CD4-positive, alpha-beta memory T cell (primary cell): ENCODE measurements around the gene WDR90. TPM values are rescaled to one million over a fixed set of nuclear protein-coding genes. Genes with fewer than 3 reads are reported as not detected.

Source experiments
- CTCF ChIA-PET: fragments of 350-600 bp; sonication (Branson Sonifier 250); formaldehyde crosslinking; loops from one replicate; lab custom pipeline; 2021; ENCODE audit warnings: inconsistent platforms; ENCODE audit not compliant: partially characterized antibody; lab: Charles Lee
- POLR2A ChIA-PET: fragments of 350-600 bp; sonication (Branson Sonifier 250); formaldehyde crosslinking; loops from one replicate; lab custom pipeline; 2021; ENCODE audit not compliant: partially characterized antibody; lab: Charles Lee
- DNase-seq, 5 donors: peaks; one replicate each; pipeline versions ENCODE4 v3.0.0 to v3.0.0-alpha.2; 2020 to 2022; ENCODE audit warnings: mixed read lengths in 1 of 5
- H3K27ac ChIP-seq: one replicate; pipeline ENCODE4 v1.7.0; 2013; ENCODE audit warnings: low read depth, low read length
- H3K27me3 ChIP-seq: 2 replicates; pipeline ENCODE4 v1.7.0; 2013; ENCODE audit warnings: mild to moderate bottlenecking, low read length, moderate library complexity; ENCODE audit not compliant: insufficient read depth
- H3K36me3 ChIP-seq: 2 replicates; pipeline ENCODE4 v1.7.0; 2013; ENCODE audit warnings: mild to moderate bottlenecking, low read length, moderate library complexity; ENCODE audit not compliant: insufficient read depth
- H3K4me1 ChIP-seq: 2 replicates; pipeline ENCODE4 v1.7.0; 2013; ENCODE audit warnings: mild to moderate bottlenecking, low read length, moderate library complexity; ENCODE audit not compliant: insufficient read depth
- H3K4me3 ChIP-seq, 2 donors: one replicate each; pipeline ENCODE4 v1.7.0; 2013; ENCODE audit warnings: low read length in 2 of 2, mild to moderate bottlenecking in 1 of 2
- H3K9me3 ChIP-seq, 2 donors: one replicate each; pipeline ENCODE4 v1.7.0; 2013; ENCODE audit warnings: low read length in 2 of 2, control low read depth in 1 of 2; ENCODE audit not compliant: control insufficient read depth in 1 of 2
- H3K27ac Mint-ChIP-seq, 7 donors: one replicate each; pipeline ENCODE4 v1.8.0; 2020 to 2021; ENCODE audit warnings: mixed read lengths in 7 of 7, mild to moderate bottlenecking in 6 of 7, inconsistent platforms in 3 of 7, moderate library complexity in 3 of 7
- H3K27me3 Mint-ChIP-seq, 2 donors: one replicate each; pipeline ENCODE4 v1.8.0; 2020 to 2021; ENCODE audit warnings: mixed read lengths in 2 of 2
- H3K36me3 Mint-ChIP-seq, 2 donors: one replicate each; pipeline ENCODE4 v1.8.0; 2020 to 2021; ENCODE audit warnings: mixed read lengths in 2 of 2, inconsistent platforms in 1 of 2, mild to moderate bottlenecking in 1 of 2
- H3K4me1 Mint-ChIP-seq, 4 donors: one replicate each; pipeline ENCODE4 v1.8.0; 2020 to 2021; ENCODE audit warnings: mixed read lengths in 4 of 4, mild to moderate bottlenecking in 1 of 4
- H3K4me3 Mint-ChIP-seq, 8 donors: one replicate each; pipeline ENCODE4 v1.8.0; 2020 to 2021; ENCODE audit warnings: mixed read lengths in 8 of 8, mild to moderate bottlenecking in 7 of 8, moderate library complexity in 6 of 8, inconsistent platforms in 3 of 8
- H3K9me3 Mint-ChIP-seq, 8 donors: one replicate each; pipeline ENCODE4 v1.8.0; 2020 to 2021; ENCODE audit warnings: mixed read lengths in 8 of 8, mild to moderate bottlenecking in 5 of 8, inconsistent platforms in 3 of 8, moderate library complexity in 1 of 8
- intact Hi-C: fragments of 100-400 bp; cut with micrococcal nuclease; formaldehyde crosslinking; loops from one replicate; pipeline ENCODE4 v1.15.1; 2023
- polyA plus RNA-seq, 2 donors: library from polyadenylated mRNA; unstranded; fragments of 300-500 nt; fragmentation: Illumina TruSeq; gene quantifications; one replicate each; pipeline ENCODE4 v1.2.3, GENCODE V29; 2021
- total RNA-seq, 2 experiments: library from RNA; stranded (reverse); gene quantifications; one replicate each; pipeline ENCODE4 v1.2.3, GENCODE V29; 2021

The WDR90 gene
- 10 to 100 TPM; 18.0 to 19.7 TPM for total RNA-seq
- polyA plus RNA-seq, result 1 to 10 TPM in 1 of 2 donors, under 1 TPM in 1; 0.96 to 1.7 TPM

DNA sequence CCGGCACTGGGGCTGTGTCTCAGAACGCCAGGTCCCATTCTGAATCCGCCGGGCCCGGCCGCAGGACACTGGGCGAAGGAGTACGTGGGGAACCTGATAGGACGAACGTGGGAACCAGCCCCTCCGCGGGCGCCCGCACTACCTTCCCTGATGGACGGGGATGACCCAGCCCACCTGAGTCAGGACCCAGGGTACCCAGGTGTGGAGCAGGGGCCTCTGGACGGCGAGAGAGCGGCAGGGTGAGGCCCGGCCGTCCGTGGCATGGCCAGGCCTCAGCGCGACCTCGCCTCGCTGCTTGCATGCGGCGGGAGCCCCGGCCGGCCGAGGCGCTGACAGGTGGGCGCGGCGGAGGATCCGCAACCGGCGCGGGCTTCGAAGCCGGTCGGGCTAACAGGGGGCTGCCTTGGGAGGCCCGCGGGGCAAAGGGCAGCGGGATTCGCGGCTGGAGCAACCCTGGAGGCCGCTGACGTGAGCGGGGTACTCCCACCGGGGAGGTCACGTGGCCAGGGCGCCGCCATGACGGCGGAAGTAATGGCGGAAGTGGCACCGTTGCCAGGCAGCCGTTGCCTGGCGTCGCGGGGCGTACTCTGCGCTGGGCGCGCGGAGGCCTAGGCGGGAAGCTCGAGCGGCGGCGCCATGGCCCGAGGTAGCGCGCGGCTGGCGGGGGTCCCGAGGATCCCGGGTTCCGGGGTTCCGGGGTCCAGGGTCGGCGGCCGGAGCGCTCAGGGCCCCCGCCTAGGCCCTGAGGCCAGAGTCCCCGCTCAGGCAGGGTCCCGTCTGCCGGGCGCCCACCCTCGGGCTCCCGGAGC, at the start of gene WDR90:
Gene WDR90 (plus strand): TSS at position 585 of the 809 bp plus-strand sequence. CDS start 52 bp downstream, at position 637.
- H3K27me3 ChIP-seq, result no peaks in the 10 kb centered on the region
- Mint-ChIP-seq H3K27ac (peak within 1 kb of the TSS; percentile 68 to 92 (median 87)), H3K36me3 (no peaks in the 10 kb centered on the region), H3K4me1 (peaks cover 0 to 30% (median 8%) of the 10 kb centered on the region in 4 donors), H3K4me3 (peak within 1 kb of the TSS; percentile 60 to 82 (median 76)), H3K9me3 (no peaks in the 10 kb centered on the region), H3K27me3 (no peaks in the 10 kb centered on the region)
- H3K36me3 ChIP-seq, result no peaks in the 10 kb centered on the region
- CTCF ChIA-PET, result interaction anchor here (0.8 to 1.5 kb wide), 3 partner anchors 12 to 18 kb away, joined by 3 to 8 read pairs (median 4); partner anchors contain the start of gene METTL26
- peak within 1 kb of the TSS; percentile 3 to 53 for H3K4me3 ChIP-seq
- H3K9me3 ChIP-seq, result no peaks in the 10 kb centered on the region
- POLR2A ChIA-PET, result interaction anchor here (0.7 to 2.7 kb wide), 10 partner anchors 9 to 47 kb away, joined by 3 to 23 read pairs (median 8); partner anchors contain the start of genes JMJD8, METTL26, RHOT2 and STUB1
- peak; percentile 88 to 93 (median 90) for DNase-seq
- intact Hi-C loops, result loop anchor here (1.0 to 5.0 kb wide), 4 partner anchors 13 to 138 kb away; partner anchors contain the start of genes CHTF18, JMJD8, METTL26 and RHOT2
- H3K27ac ChIP-seq, result peak within 1 kb of the TSS; percentile 79
- H3K4me1 ChIP-seq, result peaks cover 14% of the 10 kb centered on the region

DNA sequence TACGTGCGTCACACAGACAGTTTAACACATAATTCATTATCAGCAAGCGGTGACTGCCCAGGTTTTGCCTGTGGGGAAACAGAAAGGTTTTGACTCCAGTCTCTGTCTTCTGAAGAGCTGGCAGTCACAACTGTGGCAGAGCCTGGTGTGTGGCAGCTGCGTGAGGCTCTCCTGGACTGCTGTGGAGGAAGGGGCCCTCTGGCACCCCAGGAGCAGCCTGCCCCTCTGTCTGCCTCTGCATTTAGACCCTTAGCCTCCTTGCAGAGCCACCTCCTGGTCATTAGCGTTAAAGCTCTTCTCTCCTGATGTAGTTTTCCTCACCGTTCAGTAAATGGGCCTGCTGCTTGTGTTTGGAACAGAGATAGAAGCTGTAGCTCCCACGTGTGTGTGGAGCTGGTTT, 48.4 kb upstream of the WDR90 start:
- Histone ChIP-seq H3K4me3 (no peak overlapping the region), H3K27me3 (no peaks in the 10 kb centered on the region), H3K36me3 (peaks cover 7% of the 10 kb centered on the region), H3K4me1 (no peaks in the 10 kb centered on the region), H3K9me3 (no peaks in the 10 kb centered on the region), H3K27ac (no peak overlapping the region)
- Mint-ChIP-seq H3K4me3 (no peak overlapping the region), H3K36me3 (peaks cover 7 to 9% of the 10 kb centered on the region in 2 donors), H3K9me3 (peaks cover 0 to 2% (median 0%) of the 10 kb centered on the region in 8 donors), H3K27ac (no peak overlapping the region), H3K4me1 (peaks cover 4 to 14% (median 10%) of the 10 kb centered on the region in 4 donors), H3K27me3 (no peaks in the 10 kb centered on the region)
- ChIA-PET POLR2A (no interaction called here), CTCF (no interaction called here)
- no peak for DNase-seq
- intact Hi-C loops, result no loop called here

DNA sequence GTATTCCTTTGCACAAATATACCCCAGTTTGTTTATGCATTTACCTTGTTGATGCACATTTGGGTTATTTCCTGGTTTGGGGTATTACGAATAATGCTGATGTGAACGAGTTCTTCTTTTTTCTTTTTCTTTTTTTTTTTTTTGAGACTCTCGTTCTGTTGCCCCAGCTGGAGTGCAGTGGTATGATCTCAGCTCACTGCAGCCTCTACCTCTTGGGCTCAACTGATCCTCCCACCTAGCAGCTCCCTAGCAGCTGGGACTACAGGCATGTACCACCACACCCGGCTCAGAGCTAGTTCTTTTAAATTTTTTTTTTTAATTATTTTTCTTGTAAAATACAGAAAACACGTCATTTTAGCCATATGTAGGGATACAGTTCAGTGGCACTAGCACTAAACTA, 45.2 kb upstream of the WDR90 start:
- CTCF ChIA-PET, result no interaction called here
- H3K4me3 Mint-ChIP-seq, result no peak overlapping the region
- DNase-seq, result no peak
- no peaks in the 10 kb centered on the region for H3K9me3 Mint-ChIP-seq
- Histone ChIP-seq H3K4me1 (no peaks in the 10 kb centered on the region), H3K36me3 (peaks cover 3% of the 10 kb centered on the region), H3K27me3 (no peaks in the 10 kb centered on the region), H3K27ac (no peak overlapping the region), H3K4me3 (no peak overlapping the region), H3K9me3 (no peaks in the 10 kb centered on the region)
- intact Hi-C loops, result no loop called here
- H3K36me3 Mint-ChIP-seq, result peaks cover 0 to 4% of the 10 kb centered on the region in 2 donors
- H3K27ac Mint-ChIP-seq, result no peak overlapping the region
- POLR2A ChIA-PET, result no interaction called here
- H3K4me1 Mint-ChIP-seq, result peaks cover 0 to 14% (median 6%) of the 10 kb centered on the region in 4 donors
- H3K27me3 Mint-ChIP-seq, result no peaks in the 10 kb centered on the region

DNA sequence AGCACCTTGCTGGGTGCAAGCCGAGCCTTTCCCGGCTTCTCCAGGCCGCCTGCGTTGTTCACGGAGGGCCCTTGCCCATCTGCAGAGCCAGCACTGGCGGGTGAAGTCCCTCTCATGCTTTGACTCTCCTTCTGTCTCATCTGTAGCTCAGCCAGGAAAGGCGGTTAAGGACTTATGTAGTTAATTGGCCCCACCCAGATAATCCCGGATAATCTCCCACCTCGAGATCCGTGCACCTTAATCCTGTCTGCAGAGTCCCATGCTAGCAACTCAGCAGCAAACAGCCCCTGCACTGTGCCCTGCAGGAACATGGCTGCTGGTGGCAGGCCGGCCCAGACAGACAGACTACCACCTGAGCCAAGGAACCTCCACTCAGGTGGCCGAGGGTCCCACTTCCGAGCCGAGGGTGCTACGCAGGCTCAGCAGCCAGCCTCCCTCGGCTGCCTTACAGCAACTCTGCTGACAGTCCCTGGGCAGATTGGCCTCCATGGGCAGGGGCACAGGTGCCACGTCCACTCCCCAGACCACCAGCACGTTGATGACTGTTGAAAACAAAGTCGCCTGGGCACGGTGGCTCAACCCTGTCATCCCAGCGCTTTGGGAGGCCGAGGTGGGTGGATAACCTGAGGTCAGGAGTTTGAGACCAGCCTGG, 42.4 kb upstream of the WDR90 start:
- no peak for DNase-seq
- peaks cover 0 to 4% of the 10 kb centered on the region in 2 donors for H3K36me3 Mint-ChIP-seq
- H3K27ac Mint-ChIP-seq, result no peak overlapping the region
- H3K9me3 Mint-ChIP-seq, result no peaks in the 10 kb centered on the region
- ChIA-PET CTCF (no interaction called here), POLR2A (no interaction called here)
- H3K9me3 ChIP-seq, result no peaks in the 10 kb centered on the region
- H3K27me3 Mint-ChIP-seq, result no peaks in the 10 kb centered on the region
- intact Hi-C loops, result no loop called here
- H3K4me3 Mint-ChIP-seq, result no peak overlapping the region
- H3K27ac ChIP-seq, result no peak overlapping the region
- H3K4me1 Mint-ChIP-seq, result peaks cover 2 to 22% (median 7%) of the 10 kb centered on the region in 4 donors
- no peak overlapping the region for H3K4me3 ChIP-seq
- no peaks in the 10 kb centered on the region for H3K36me3 ChIP-seq
- H3K4me1 ChIP-seq, result no peaks in the 10 kb centered on the region
- no peaks in the 10 kb centered on the region for H3K27me3 ChIP-seq

DNA sequence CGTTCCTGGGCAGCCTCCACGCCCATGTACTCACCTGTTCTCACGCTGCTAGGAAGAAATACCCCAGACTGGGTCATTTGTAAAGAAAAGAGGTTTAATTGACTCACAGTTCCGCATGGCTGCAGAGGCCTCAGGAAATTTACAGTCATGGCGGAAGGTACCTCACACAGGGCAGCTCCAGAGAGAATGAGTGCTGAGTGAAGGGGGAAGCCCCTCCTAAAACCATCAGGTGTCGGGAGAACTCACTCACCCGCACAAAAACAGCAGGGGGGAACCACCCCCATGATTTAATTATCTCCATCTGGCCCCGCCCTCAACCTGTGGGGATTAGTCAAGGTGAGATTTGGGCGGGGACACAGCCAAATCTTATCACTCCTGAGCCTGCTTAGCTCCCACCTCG, 41.1 kb upstream of the WDR90 start:
- H3K9me3 ChIP-seq, result no peaks in the 10 kb centered on the region
- Mint-ChIP-seq H3K27me3 (no peaks in the 10 kb centered on the region), H3K4me3 (no peak overlapping the region), H3K27ac (no peak overlapping the region), H3K36me3 (peaks cover 0 to 4% of the 10 kb centered on the region in 2 donors), H3K9me3 (no peaks in the 10 kb centered on the region), H3K4me1 (peaks cover 2 to 16% (median 6%) of the 10 kb centered on the region in 4 donors)
- DNase-seq, result no peak
- POLR2A ChIA-PET, result no interaction called here
- H3K4me3 ChIP-seq, result no peak overlapping the region
- H3K27me3 ChIP-seq, result no peaks in the 10 kb centered on the region
- CTCF ChIA-PET, result no interaction called here
- H3K36me3 ChIP-seq, result no peaks in the 10 kb centered on the region
- intact Hi-C loops, result no loop called here
- H3K27ac ChIP-seq, result no peak overlapping the region
- H3K4me1 ChIP-seq, result no peaks in the 10 kb centered on the region

DNA sequence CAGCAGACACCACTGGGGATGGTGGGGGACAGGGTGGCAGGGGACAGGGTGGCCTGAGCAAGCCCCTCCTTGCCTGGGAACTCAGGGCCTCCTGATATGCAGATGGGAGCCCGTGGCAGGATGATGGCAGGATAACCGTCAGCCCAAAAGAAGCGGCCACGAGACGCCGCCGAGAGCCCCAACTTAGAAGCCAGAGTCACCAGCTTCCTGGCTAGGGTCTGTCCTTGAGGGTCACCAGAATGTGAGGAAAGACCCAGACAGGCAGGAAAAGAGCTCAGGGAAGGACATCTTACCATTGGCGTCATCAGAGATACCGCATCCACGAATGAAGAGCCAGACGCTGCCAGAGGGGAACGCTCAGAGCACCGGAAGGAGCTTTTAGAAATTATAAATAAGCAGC, 39.8 kb upstream of the WDR90 start:
- H3K4me3 Mint-ChIP-seq, result no peak overlapping the region

More for the DNA sequence above, 39.8 kb upstream of the WDR90 start:
- no peaks in the 10 kb centered on the region for H3K36me3 ChIP-seq
- H3K9me3 Mint-ChIP-seq, result no peaks in the 10 kb centered on the region
- intact Hi-C loops, result no loop called here
- H3K27ac Mint-ChIP-seq, result peak overlapping the region in 5 of 7 donors; percentile 8 to 81 (median 20)
- POLR2A ChIA-PET, result interaction anchor here (1.1 kb wide), 1 partner anchor 27 kb away, joined by 3 read pairs; the partner anchor contains the start of gene METTL26
- no peaks in the 10 kb centered on the region for H3K27me3 ChIP-seq
- no peak overlapping the region for H3K4me3 ChIP-seq
- peaks cover 3 to 12% (median 5%) of the 10 kb centered on the region in 4 donors for H3K4me1 Mint-ChIP-seq
- H3K27me3 Mint-ChIP-seq, result no peaks in the 10 kb centered on the region
- H3K4me1 ChIP-seq, result no peaks in the 10 kb centered on the region
- CTCF ChIA-PET, result interaction anchor here (1.1 to 2.1 kb wide), 2 partner anchors 14 to 31 kb away, joined by 3 to 4 read pairs; no protein-coding TSS in a partner anchor
- DNase-seq, result no peak
- H3K9me3 ChIP-seq, result no peaks in the 10 kb centered on the region
- peaks cover 0 to 4% of the 10 kb centered on the region in 2 donors for H3K36me3 Mint-ChIP-seq
- no peak overlapping the region for H3K27ac ChIP-seq
